ENCODE results near the gene WDR17. TPM values are rescaled to one million over a fixed set of nuclear protein-coding genes. Genes with fewer than 3 reads are reported as not detected.

Gene WDR17
- total RNA-seq, 1 experiment from 2014 or later, result 1.3 TPM

GRCh38 chr4:176185051-176185450, 119.4 kb downstream of the WDR17 start:
- Histone ChIP-seq H3K9me2 (replicated peaks; ENCODE audit: low read length) (no peaks in the 10 kb centered on the region), H3K9ac (ENCODE audit: low read length) (no peak overlapping the region), H3K4me3 (ENCODE audit: low read length) (no peak overlapping the region), H2AFZ (ENCODE audit: low read length) (no peak overlapping the region), H3K4me2 (ENCODE audit: low read length) (no peak overlapping the region), H3K79me2 (ENCODE audit: low read length) (no peaks in the 10 kb centered on the region), H3K27ac (ENCODE audit: low read length) (no peak overlapping the region), H3K36me3 (ENCODE audit: low read depth, low read length) (no peaks in the 10 kb centered on the region), H4K20me1 (ENCODE audit: low read length) (no peaks in the 10 kb centered on the region), H3K4me1 (ENCODE audit: insufficient read depth, low read length) (no peaks in the 10 kb centered on the region), H3K27me3 (ENCODE audit: low read length) (no peaks in the 10 kb centered on the region), H3K9me3 (ENCODE audit: low read length) (no peaks in the 10 kb centered on the region), H3F3A (ENCODE audit: low read length, unreplicated experiment) (no peaks in the 10 kb centered on the region)
- no peak for TF ChIP-seq EZH2phosphoT487 (IDR thresholded peaks at IDR 0.05; ENCODE audit: borderline replicate concordance, low read length)
- no peak for TF ChIP-seq EZH2 (IDR thresholded peaks at IDR 0.05; ENCODE audit: low read length, unreplicated experiment)
- TF ChIP-seq CTCF (conservative IDR thresholded peaks at IDR 0.05; ENCODE audit: low read depth, low read length), result no peak
- ChIA-PET POLR2A (ENCODE audit: unreplicated experiment) (no interaction called here), CTCF (no interaction called here)
- DNase-seq, result peak; percentile 44
- intact Hi-C loops (cut with micrococcal nuclease), result no loop called here
- BruUV-seq (replicated peaks), result no TSS peak
- ATAC-seq, result peak; percentile 73

- ChIA-PET POLR2A (ENCODE audit: unreplicated experiment) (no interaction called here), CTCF (no interaction called here)
- Histone ChIP-seq H3K36me3 (ENCODE audit: low read depth, low read length) (no peaks in the 10 kb centered on the region), H3K4me2 (ENCODE audit: low read length) (no peak overlapping the region), H3K9ac (ENCODE audit: low read length) (no peak overlapping the region), H3K9me3 (ENCODE audit: low read length) (no peaks in the 10 kb centered on the region), H3K9me2 (replicated peaks; ENCODE audit: low read length) (no peaks in the 10 kb centered on the region), H4K20me1 (ENCODE audit: low read length) (no peaks in the 10 kb centered on the region), H3K4me3 (ENCODE audit: low read length) (no peak overlapping the region), H3K79me2 (ENCODE audit: low read length) (no peaks in the 10 kb centered on the region), H2AFZ (ENCODE audit: low read length) (no peak overlapping the region), H3F3A (ENCODE audit: low read length, unreplicated experiment) (no peaks in the 10 kb centered on the region), H3K27me3 (ENCODE audit: low read length) (no peaks in the 10 kb centered on the region), H3K4me1 (ENCODE audit: insufficient read depth, low read length) (no peaks in the 10 kb centered on the region), H3K27ac (ENCODE audit: low read length) (no peak overlapping the region)
- TF ChIP-seq EZH2 (IDR thresholded peaks at IDR 0.05; ENCODE audit: low read length, unreplicated experiment) (no peak), EZH2phosphoT487 (IDR thresholded peaks at IDR 0.05; ENCODE audit: borderline replicate concordance, low read length) (no peak), CTCF (conservative IDR thresholded peaks at IDR 0.05; ENCODE audit: low read depth, low read length) (no peak)
- no TSS peak for BruUV-seq (replicated peaks)
- intact Hi-C loops (cut with micrococcal nuclease), result no loop called here
- DNase-seq (no peak), ATAC-seq (no peak)
Measured at GRCh38 chr4:176186067-176186466, 120.4 kb downstream of the WDR17 start.

- H3K36me3 ChIP-seq (ENCODE audit: low read depth, low read length), result no peaks in the 10 kb centered on the region
- ChIA-PET POLR2A (ENCODE audit: unreplicated experiment) (no interaction called here), CTCF (no interaction called here)
- ATAC-seq, result no peak
- no peak overlapping the region for H2AFZ ChIP-seq (ENCODE audit: low read length)
- no peak overlapping the region for H3K4me3 ChIP-seq (ENCODE audit: low read length)
- no peak overlapping the region for H3K9ac ChIP-seq (ENCODE audit: low read length)
- peaks cover 6% of the 10 kb centered on the region; the same call in 1 of the 2 replicates for H3K4me1 ChIP-seq (ENCODE audit: insufficient read depth, low read length)
- no peaks in the 10 kb centered on the region for H3F3A ChIP-seq (ENCODE audit: low read length, unreplicated experiment)
- DNase-seq, result no peak
- no TSS peak for BruUV-seq (replicated peaks)
- TF ChIP-seq EZH2 (IDR thresholded peaks at IDR 0.05; ENCODE audit: low read length, unreplicated experiment) (no peak), EZH2phosphoT487 (IDR thresholded peaks at IDR 0.05; ENCODE audit: borderline replicate concordance, low read length) (no peak), CTCF (conservative IDR thresholded peaks at IDR 0.05; ENCODE audit: low read depth, low read length) (no peak)
- no peaks in the 10 kb centered on the region for H4K20me1 ChIP-seq (ENCODE audit: low read length)
- H3K27me3 ChIP-seq (ENCODE audit: low read length), result no peaks in the 10 kb centered on the region
- H3K9me2 ChIP-seq (replicated peaks; ENCODE audit: low read length), result no peaks in the 10 kb centered on the region
- no peaks in the 10 kb centered on the region for H3K9me3 ChIP-seq (ENCODE audit: low read length)
- no peaks in the 10 kb centered on the region for H3K79me2 ChIP-seq (ENCODE audit: low read length)
- H3K4me2 ChIP-seq (ENCODE audit: low read length), result no peak overlapping the region
- no peak overlapping the region for H3K27ac ChIP-seq (ENCODE audit: low read length)
- intact Hi-C loops (cut with micrococcal nuclease), result no loop called here
Measured at GRCh38 chr4:176186671-176187395, 121.2 kb downstream of the WDR17 start.
